Astrocyte (in vitro differentiated cells and primary cell): ENCODE results near the gene RAB40C.

Experiments
- EZH2 ChIP-seq: IDR thresholded peaks from 2 replicates; pipeline ENCODE4 v1.6.1; 2012; ENCODE audit warnings: mild to moderate bottlenecking, low read length, inconsistent platforms; ENCODE audit not compliant: insufficient read depth
- TF ChIP-seq, protein P1 (sequence below): IDR thresholded peaks from 2 replicates; pipeline ENCODE4 v1.5.1; 2011; ENCODE audit warnings: low read depth, mild to moderate bottlenecking, inconsistent platforms, low read length, moderate library complexity; ENCODE audit not compliant: insufficient read depth

DNA sequence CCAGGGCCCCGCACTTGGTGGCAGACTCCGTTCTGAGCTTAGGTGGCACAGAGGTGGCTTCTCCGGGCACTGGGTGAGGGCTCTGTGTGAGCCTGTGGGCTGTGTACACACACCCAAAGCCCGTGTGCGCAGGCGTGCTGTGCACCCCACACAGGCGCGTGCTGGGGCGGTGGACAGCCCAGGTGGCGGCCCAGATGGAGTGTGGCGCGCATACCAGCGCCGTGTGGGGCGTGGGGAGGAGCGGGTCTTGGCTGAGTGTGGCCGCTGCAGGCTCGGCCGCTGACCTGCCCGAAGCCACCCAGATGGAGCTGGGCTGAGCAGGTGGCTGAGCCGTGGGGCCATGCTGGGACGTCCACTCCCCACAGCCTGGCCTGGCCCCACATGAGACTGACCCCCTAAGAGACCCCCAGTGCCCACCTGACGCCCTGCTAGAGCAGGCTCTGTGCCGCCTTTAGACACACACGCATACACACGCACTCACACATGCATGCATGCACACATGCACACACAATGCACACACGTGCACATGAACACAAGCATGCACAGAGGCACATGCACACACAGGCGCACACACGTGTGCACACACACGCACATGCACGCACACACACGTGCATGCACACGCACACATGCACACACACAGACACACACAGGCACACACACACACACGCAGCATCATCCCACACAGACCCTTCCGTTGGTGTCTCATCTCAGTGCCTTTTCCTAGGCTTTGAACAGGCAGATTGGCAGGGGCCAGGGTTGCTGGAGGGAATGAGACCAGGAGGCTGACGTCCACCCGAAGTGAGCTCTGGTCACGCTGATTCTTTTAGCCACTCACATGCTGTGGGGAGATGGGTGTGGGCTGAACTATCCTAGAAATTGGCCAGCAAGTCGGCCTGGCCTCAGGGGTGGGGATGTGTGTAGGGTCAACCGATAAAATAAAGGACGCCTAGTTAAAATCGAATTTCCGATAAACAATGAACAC lies 27.6 kb upstream of the RAB40C start:
- TF ChIP-seq, protein P1, sequence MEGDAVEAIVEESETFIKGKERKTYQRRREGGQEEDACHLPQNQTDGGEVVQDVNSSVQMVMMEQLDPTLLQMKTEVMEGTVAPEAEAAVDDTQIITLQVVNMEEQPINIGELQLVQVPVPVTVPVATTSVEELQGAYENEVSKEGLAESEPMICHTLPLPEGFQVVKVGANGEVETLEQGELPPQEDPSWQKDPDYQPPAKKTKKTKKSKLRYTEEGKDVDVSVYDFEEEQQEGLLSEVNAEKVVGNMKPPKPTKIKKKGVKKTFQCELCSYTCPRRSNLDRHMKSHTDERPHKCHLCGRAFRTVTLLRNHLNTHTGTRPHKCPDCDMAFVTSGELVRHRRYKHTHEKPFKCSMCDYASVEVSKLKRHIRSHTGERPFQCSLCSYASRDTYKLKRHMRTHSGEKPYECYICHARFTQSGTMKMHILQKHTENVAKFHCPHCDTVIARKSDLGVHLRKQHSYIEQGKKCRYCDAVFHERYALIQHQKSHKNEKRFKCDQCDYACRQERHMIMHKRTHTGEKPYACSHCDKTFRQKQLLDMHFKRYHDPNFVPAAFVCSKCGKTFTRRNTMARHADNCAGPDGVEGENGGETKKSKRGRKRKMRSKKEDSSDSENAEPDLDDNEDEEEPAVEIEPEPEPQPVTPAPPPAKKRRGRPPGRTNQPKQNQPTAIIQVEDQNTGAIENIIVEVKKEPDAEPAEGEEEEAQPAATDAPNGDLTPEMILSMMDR: no peak
- TF ChIP-seq EZH2: no peak
